Right atrium auricular region (tissue), 2 donors: ENCODE data around the gene PPP6R2. TPM values are rescaled to one million over a fixed set of nuclear protein-coding genes. Genes with fewer than 3 reads are reported as not detected.

Experiments used
- DNase-seq: peaks from one replicate; pipeline ENCODE4 v3.0.0-alpha.2; 2019; ENCODE audit warnings: low spot score
- H3K27ac ChIP-seq, 2 donors: fragments of 200-600 bp; sonication (generic); 1 replicate in 1 of 2; 2 replicates in 1 of 2; pipeline ENCODE4 v1.5.1; 2016 to 2019
- H3K27me3 ChIP-seq, 2 donors: fragments of 200-600 bp; sonication (generic); one replicate each; pipeline versions ENCODE4 v1.5.1 to v1.6.0; 2017 to 2019
- H3K36me3 ChIP-seq: fragments of 200-600 bp; sonication (generic); one replicate; pipeline ENCODE4 v1.5.1; 2016
- H3K4me1 ChIP-seq, 2 donors: fragments of 200-600 bp; sonication (generic); one replicate each; pipeline versions ENCODE4 v1.5.1 to v1.6.0; 2017 to 2019
- H3K4me3 ChIP-seq, 2 donors: fragments of 200-600 bp; sonication (generic); 1 replicate in 1 of 2; 2 replicates in 1 of 2; pipeline ENCODE4 v1.5.1; 2017 to 2019; ENCODE audit warnings: mild to moderate bottlenecking in 1 of 2, moderate library complexity in 1 of 2
- H3K9me3 ChIP-seq, 2 donors: fragments of 200-600 bp; sonication (generic); one replicate each; pipeline ENCODE4 v1.5.1; 2019
- CTCF ChIP-seq, 2 donors: fragments of 200-600 bp; sonication (generic); IDR thresholded peaks; one replicate each; pipeline ENCODE4 v1.5.1; 2019; ENCODE audit warnings: antibody characterized with exemption in 2 of 2
- total RNA-seq, 2 donors: library from RNA; depleted of rRNA; stranded (reverse); fragments of >200 nt; gene quantifications; one replicate each; pipeline ENCODE4 v1.1.0, GENCODE V29; 2016

The PPP6R2 gene
- total RNA-seq, 2 donors from 2014 or later: 45.2 to 54.8 TPM

DNA sequence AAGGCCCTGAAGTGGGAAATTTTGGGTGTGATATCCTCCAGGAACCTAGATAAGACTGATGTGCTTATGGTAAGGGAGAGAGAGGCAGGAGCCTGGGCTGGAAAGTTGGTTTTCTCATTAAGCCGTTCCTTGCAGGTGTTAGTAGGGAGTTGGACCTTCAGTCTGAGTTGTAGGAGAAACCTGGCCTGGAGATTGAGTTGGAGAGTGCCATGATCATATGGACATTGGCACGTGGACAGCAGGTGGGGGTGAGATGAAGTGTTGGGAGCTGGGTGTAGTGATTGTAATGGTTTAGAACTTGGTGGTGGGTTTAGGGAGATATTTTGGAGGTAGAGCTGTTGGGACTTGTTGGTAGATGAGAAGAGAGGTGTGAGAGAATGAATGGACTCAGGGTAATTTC lies 4.9 kb downstream of the PPP6R2 start:
- H3K36me3 ChIP-seq: no peaks in the 10 kb centered on the region
- no peak overlapping the region for H3K4me3 ChIP-seq
- H3K4me1 ChIP-seq: peaks cover 0 to 16% of the 10 kb centered on the region in 2 donors
- no peaks in the 10 kb centered on the region for H3K9me3 ChIP-seq
- H3K27me3 ChIP-seq: no peaks in the 10 kb centered on the region
- no peak for DNase-seq
- no peak overlapping the region for H3K27ac ChIP-seq
- TF ChIP-seq CTCF (IDR thresholded peaks at IDR 0.05): no peak

DNA sequence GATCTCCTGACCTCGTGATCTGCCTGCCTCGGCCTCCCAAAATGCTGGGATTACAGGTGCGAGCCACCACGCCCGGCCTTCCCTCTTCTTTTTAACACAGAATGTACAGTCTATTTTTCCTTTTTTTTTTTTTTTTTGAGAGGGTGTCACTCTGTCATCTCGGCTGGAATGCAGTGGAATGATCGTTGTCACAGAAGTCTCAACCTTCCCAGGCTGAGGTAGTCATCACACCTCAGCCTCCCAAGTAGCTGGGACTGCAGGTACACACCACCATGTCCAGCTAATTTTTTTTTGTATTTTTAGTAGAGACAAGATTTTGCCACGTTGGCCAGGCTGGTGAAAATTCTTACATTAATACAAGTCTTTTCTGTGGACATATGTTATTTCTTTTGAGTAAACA lies 13.1 kb downstream of the PPP6R2 start:
- no peak for TF ChIP-seq CTCF (IDR thresholded peaks at IDR 0.05)
- Histone ChIP-seq H3K4me1 (peaks cover 0 to 11% of the 10 kb centered on the region in 2 donors), H3K4me3 (no peak overlapping the region), H3K36me3 (peaks cover 6% of the 10 kb centered on the region), H3K27ac (no peak overlapping the region), H3K9me3 (no peaks in the 10 kb centered on the region), H3K27me3 (no peaks in the 10 kb centered on the region)
- no peak for DNase-seq

- Histone ChIP-seq H3K9me3 (no peaks in the 10 kb centered on the region), H3K4me1 (peaks cover 0 to 16% of the 10 kb centered on the region in 2 donors), H3K4me3 (no peak overlapping the region), H3K27ac (no peak overlapping the region), H3K27me3 (no peaks in the 10 kb centered on the region), H3K36me3 (peaks cover 12% of the 10 kb centered on the region)
- DNase-seq: no peak
- TF ChIP-seq CTCF (IDR thresholded peaks at IDR 0.05): no peak
Observed at GRCh38 chr22:50357222-50357621, 14.1 kb downstream of the PPP6R2 start.

GRCh38 chr22:50357756-50358155 lies 14.6 kb downstream of the PPP6R2 start:
- H3K4me3 ChIP-seq: no peak overlapping the region
- no peak for DNase-seq
- no peak for TF ChIP-seq CTCF (IDR thresholded peaks at IDR 0.05)
- H3K27me3 ChIP-seq: no peaks in the 10 kb centered on the region
- peaks cover 12% of the 10 kb centered on the region for H3K36me3 ChIP-seq
- no peaks in the 10 kb centered on the region for H3K9me3 ChIP-seq
- H3K27ac ChIP-seq: no peak overlapping the region
- H3K4me1 ChIP-seq: peaks cover 0 to 16% of the 10 kb centered on the region in 2 donors

DNA sequence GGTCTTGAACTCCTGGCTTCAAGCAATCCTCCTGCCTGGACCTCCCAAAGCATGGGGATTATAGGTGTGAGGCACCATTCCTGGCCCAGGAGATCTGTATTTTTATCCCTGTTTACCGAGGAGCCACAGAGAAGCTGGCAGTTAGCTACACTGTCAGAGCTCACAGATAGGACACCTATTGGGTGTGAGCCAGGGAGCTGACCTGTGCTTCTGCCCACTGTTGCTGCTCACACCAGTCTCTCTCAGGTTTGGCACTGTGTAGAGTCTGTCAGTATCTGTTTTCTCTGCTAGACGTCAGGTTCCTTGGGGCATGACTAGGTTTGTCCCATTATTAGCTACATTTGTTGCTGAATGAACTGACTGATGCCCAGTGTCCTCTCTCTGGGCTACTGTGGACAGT lies 17.5 kb downstream of the PPP6R2 start:
- no peak overlapping the region for H3K27ac ChIP-seq
- TF ChIP-seq CTCF (IDR thresholded peaks at IDR 0.05): no peak
- peaks cover 12% of the 10 kb centered on the region for H3K36me3 ChIP-seq
- peaks cover 0 to 18% of the 10 kb centered on the region in 2 donors for H3K4me1 ChIP-seq
- no peak overlapping the region for H3K4me3 ChIP-seq
- no peak for DNase-seq
- H3K27me3 ChIP-seq: no peaks in the 10 kb centered on the region
- no peaks in the 10 kb centered on the region for H3K9me3 ChIP-seq

GRCh38 chr22:50361222-50361621 lies 18.1 kb downstream of the PPP6R2 start:
- no peak overlapping the region for H3K27ac ChIP-seq
- no peak for TF ChIP-seq CTCF (IDR thresholded peaks at IDR 0.05)
- DNase-seq: no peak
- H3K27me3 ChIP-seq: no peaks in the 10 kb centered on the region
- H3K9me3 ChIP-seq: no peaks in the 10 kb centered on the region
- peaks cover 12% of the 10 kb centered on the region for H3K36me3 ChIP-seq
- H3K4me1 ChIP-seq: peaks cover 0 to 24% of the 10 kb centered on the region in 2 donors
- H3K4me3 ChIP-seq: no peak overlapping the region
